HG03565 (cell line): ENCODE measurements around the gene CTNNA3.

ENCODE experiments used
- ATAC-seq: cut with Tn5 transposase; IDR thresholded peaks from one replicate; pipeline ENCODE4 v1.9.1; 2021; ENCODE audit warnings: mild to moderate bottlenecking, moderate library complexity; ENCODE audit not compliant: unreplicated experiment

The CTNNA3 gene

DNA sequence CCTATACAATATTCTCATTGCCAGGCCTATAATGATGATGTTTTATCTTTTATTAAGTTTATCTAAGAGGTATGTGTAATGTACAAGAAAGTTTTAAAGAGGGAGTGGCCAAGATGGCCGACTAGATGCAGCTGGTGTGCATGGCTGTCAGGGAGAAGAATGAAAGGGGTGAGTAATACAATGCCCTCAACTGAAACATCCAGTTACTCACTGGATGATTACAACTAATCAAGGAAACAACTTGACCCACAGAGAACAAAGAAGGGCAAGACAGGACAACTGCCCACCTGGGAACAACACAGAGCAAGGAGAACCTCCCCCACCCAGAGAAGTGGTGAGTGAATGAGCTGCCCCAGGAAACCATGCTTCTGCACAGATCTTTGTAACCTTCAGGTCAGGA, 1650.1 kb downstream of the CTNNA3 start:
- ATAC-seq = no peak

DNA sequence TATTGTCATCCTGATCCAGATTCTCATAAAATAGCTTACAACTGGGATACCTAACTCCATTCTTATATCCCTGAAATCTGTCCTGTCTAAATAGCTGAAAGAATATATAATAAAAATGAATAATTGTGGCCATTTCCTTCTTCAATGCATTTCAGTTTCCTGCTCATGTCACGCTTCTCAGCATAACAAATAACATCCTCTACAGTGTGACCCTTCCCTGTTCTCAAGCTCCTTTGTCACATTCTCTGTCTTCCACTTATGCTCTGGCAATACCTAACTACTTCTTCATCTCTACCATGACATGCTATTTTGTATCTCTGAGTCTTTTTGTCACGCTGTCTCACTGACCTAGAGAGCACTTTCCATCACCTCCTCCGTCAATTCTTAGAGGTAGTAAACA, 1654.2 kb downstream of the CTNNA3 start:
- no peak for ATAC-seq

DNA sequence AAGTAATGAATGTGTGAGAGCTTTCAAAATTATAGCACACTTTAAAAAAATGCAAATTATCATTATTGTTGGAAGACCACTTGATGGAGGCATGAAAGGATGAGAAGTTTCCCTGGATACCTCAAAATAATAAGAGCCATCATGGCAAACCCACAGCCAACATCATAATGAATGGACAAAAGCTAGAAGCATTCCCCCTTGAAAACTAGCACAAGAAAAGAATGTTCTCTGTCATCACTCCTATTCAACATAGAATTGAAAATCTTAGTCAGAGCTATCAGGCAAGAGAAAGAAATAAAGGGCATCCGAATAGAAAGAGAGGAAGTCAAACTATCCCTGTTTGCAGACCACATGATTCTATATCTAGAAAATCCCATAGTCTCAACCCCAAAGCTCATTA, 1657.4 kb downstream of the CTNNA3 start:
- no peak for ATAC-seq

DNA sequence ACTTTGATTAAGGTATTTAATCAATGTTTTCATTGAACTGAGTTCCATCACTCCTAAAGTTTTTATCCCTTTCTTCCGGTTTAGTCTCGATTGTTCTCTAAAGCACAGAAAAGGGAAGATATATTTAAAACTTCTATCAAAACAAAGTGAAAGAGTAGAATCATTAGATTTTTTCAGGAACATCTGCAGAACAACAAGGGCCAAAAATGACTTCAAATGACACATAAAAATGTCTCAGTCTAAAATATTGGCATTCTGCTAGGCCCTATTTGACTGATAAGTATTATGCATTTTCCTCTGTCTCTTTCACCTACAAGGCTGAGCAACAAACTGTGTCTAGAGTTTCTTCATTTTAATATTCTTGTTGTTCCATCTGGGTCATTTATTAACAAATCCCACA, 1669.7 kb downstream of the CTNNA3 start:
- ATAC-seq = no peak

DNA sequence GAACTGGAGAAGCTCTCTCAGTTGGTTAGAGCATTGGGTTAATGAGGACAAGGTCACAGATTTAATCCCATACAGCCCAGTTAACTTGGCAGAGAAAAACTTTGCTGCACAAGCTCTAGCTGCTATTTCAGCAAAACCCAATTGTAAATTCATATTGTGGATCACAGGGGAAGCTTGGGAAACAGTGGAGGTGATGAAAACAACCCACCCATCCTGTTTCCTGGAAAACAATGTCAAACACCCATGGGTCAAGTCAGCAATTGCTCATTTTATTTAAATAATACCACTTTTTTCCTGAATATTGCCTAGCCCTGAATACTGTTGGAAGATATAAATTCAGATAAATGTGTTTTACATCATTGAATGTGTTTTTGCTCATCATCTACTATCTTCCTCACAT, 1670.8 kb downstream of the CTNNA3 start:
- ATAC-seq = no peak

DNA sequence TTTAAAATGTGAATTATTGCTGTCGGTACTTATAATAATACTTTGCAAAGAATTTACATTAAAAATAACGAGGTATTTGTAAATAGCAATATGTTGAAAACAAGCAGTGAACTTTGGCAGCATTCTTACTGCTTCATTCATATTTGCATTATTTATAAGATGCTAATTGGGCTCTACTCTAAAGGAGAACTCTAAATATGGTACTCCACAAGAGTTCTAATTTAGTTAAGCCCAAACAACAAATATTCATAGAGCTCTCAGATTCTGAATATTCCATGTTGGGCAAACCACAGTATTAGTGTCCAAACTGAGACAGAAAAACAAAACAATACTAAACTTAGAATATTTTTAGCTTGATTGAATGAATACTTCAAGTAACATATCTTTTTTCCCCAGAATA, 1674.6 kb downstream of the CTNNA3 start:
- ATAC-seq = no peak

DNA sequence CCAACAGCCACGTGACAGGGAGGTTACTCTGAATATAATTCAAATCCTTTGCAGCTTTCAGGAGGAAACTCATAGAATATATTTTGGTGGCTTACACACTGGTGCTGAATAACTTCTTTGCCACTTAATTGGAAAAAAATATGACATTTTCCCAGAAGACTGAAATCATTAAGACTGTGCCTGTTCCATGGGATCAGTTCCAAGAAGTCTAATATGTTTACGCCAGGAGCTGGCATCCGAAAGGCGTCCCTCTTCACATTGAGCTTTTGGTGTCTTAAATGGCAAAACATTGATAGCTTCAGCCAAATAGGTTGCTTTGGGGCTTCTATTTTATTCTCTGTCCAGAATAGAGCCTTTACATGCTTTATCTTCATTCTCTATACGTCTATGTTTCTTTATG, 1687.8 kb downstream of the CTNNA3 start:
- ATAC-seq = no peak

DNA sequence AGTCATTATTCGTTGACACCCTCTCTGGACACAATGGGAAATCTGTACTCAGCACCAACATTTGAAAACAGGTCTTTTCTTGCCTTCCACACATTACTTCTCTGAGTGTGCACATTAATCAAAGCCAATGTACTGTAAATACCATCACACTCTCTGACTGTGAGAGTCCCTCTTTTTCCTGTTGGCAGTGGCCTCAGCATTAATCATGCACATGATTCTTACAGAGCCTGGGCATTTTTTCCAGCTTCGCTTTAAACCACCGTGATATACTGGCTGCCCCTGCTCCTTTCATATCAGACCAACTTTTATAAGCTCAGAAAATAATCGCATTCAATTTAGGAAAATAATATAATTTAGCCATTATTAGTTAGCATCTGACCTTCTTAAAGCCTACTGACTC, 1689.6 kb downstream of the CTNNA3 start:
- ATAC-seq = no peak

DNA sequence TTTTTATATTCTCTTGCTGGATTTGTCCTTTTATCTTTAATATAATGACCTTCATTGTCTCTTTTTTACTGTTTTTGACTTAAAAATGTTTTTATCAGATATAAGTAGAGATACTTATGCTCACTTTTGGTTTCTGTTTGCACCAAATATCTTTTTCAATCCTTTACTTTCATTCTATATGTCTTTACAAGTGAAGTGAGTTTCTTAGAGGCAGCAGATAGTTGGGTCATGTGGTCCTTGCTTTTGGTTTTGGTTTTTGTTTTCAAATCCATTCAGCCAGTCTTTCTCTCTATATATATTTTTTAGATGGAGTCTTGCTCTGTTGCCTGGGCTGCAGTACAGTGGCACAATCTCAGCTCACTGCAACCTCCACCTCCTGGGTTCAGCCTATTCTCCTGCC, 1702.5 kb downstream of the CTNNA3 start:
- ATAC-seq = no peak

DNA sequence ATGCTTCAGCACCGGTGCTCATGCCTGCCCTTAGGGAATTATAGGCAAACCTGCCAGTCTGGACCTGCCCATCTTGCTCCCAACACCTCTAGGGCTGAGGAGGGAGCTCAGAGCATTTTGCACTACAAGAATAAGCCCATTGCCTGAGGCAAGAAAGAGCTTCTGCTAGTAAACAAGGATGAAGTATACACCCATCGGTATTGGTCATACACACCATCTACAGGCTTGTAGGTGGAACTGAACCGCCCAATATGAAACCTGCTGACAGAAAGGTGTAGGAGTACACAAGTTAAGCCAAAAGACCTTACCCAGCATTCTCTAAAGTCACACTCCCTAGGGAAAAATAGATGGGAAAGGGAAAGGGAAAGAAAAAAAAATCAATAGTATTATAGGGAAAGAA, 1727.1 kb downstream of the CTNNA3 start:
- no peak for ATAC-seq

DNA sequence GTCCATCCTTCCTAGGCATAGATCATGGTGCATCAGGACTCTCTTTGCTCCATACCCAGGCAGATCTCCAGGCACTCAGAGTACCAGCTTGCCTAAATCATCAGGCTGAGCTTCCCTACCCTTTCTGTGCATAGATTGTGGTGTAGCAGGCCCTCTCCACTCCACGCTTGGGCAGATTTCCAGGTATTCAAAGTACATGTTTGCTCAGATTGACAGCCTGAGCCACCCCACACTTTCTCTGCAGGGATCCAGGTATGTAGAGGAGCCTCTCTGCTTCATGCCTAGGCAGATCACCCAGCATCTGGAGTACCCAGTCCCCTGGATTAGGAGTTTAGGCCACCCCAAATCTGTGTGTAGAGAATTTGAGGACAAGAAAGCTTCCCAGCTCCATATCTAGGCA, 1727.6 kb downstream of the CTNNA3 start:
- ATAC-seq = no peak

DNA sequence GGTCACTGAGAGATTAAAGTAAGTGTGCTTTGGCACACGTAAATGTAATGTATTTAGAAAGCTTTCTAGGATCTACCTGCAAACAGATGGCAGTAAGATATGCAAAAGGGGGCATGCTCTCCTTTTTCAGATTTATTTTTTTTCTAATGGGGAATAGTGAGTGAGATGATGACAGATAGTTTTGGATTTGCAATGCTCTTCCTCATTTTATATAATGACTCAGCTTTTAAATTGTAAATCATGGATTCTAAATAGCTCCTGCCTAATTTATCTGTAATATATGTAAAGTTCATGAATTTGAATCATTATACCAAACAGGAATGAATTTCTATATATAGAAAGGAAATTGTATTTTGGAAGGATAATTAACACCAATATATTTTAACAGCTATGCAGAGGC, 1731.8 kb downstream of the CTNNA3 start:
- no peak for ATAC-seq

DNA sequence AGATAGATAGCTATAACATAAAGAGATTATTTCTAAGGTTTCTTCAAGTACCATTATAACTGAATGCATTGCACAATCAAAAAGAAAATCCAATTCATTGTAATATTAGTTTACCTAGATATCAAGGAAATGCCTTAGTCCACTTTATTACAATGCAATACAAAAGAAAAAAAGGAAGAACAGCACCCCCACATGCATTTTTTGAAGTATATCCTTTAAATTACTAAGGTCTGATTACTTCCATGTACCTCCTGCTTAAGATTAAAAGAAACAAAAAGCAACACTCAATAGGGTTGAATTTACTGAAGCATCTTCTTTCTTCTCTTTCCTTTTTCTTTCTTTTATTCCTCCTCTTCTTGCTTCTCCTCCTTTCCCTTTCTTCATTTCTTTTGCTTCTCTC, 1743.9 kb downstream of the CTNNA3 start:
- ATAC-seq = no peak

DNA sequence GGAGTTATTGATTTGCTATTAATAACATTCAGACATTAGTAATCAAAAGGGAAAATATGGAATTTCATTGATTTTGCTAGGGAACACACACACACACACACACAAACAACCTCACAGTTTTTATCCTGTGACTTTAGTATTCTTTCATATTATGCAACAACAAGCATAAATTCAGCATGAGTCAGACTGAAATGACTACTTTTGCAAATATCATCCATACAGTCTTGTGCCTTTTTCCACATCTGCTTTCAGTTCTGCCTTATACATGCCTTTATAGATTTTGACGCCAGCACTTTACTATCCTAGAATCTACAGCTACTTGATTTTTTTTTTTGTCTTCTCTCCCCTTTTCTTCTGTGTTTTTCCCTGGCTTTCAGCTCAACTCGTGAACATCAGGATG, 1745.9 kb downstream of the CTNNA3 start:
- ATAC-seq = no peak

DNA sequence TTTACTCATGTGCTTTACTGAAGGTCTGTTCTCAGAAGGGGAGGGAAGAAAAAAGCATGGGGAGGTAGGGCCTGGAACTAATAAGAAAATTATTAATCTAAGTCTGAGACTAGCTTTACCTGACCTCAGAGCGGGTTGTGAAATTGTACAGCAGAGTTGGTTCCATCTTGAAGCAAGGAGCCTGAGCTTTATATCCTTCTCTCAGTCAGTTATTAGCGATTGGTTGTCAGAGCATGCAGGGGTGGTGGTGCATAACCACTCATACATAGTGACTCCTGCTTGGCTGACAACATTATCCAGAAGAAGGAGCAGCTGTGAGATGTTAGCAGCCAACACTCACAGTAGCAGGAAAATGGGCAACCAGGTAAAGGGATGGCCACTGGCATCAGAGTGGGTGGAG, 1746.5 kb downstream of the CTNNA3 start:
- ATAC-seq = no peak

DNA sequence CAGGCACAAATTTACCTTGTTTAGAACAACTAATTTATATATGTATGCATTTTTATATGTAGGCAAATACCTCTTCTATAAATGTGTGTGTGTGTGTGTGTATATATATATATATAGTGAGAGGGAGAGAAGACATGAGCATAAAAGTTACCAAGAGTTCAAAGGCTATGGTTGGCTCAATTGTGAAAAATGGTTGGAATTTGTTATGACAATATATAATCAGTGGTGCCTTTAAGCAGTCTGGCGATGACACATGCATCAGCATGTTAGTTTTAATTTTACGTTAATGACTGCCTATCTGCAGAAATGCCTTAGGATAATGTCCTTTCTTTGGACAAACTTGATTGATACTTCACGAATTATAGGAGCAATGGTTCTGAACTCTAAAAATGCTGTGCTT, 1750.9 kb downstream of the CTNNA3 start:
- ATAC-seq = no peak

DNA sequence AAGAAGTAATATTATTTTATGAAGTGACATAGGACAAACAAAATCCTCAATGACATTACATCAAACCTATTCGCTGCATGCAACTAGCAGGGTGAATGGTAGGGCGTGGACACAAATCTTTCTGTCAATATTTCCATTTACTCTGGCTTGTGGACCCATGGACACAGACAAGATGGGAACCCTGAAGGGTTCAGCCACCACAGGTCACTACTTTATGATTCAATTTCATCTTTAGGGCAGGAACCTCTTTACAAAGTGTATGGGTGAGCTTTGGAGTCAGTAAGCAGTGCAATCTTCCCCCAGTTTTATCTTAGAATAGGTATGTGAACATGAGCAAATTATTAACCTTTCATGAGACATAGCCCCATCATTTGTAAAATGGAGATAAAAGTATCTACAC, 1752.5 kb downstream of the CTNNA3 start:
- ATAC-seq = no peak

DNA sequence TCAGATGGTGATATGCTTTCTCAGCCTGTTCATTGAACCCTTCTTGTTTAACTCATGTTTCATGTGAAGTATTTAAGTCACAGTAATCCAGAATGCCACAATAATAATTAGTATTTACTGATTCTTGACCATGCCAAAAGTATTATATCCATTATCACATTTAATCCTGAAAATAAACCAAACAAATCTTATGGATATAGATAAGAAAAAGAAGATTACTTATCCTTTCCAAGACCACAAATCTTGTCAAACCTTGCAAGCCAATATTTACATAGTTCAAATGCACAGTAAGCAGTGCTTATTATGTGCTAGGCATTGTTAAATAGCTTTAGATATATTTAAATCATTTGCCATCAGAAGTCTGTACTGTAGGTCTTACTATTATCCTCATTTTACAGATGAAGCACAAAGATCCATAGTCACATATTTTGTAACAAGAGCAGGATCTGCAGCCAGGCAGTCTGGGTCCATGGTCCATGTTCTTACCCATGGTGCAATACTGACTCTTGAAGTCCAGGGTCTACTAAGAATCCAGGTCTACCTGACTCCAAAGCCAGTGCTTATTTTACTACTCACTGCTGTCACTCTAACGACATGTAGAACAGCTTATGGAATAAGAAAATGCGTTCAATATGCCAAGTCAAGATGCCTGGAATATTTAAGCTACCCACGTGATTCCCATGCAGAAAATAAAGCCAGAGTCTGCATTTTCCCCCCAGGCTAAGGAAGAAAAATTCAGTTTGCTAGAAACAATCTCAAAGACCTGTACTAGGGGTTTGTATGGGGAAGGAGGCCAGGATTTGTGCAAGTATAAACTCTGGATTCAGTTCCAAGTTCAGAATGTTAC, 1755.0 kb downstream of the CTNNA3 start:
- ATAC-seq = no peak

DNA sequence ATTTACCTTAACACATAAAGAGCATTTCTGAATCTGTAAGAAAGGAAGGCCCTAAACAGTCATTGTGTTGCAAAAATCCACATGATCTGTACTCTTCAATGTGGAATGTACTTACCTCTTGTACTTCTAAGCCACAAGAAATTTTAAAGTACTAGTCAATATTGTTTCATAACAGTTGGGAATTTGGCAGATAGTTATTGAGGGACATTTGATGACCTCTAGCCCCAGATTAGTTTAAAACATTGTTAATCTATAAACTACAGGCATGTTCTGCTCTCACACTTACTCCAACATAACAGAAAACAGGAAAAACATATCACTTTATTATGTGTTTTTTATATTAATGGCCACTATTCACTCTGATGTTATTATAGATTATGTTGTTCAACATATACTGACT, 1755.9 kb downstream of the CTNNA3 start:
- ATAC-seq = no peak

DNA sequence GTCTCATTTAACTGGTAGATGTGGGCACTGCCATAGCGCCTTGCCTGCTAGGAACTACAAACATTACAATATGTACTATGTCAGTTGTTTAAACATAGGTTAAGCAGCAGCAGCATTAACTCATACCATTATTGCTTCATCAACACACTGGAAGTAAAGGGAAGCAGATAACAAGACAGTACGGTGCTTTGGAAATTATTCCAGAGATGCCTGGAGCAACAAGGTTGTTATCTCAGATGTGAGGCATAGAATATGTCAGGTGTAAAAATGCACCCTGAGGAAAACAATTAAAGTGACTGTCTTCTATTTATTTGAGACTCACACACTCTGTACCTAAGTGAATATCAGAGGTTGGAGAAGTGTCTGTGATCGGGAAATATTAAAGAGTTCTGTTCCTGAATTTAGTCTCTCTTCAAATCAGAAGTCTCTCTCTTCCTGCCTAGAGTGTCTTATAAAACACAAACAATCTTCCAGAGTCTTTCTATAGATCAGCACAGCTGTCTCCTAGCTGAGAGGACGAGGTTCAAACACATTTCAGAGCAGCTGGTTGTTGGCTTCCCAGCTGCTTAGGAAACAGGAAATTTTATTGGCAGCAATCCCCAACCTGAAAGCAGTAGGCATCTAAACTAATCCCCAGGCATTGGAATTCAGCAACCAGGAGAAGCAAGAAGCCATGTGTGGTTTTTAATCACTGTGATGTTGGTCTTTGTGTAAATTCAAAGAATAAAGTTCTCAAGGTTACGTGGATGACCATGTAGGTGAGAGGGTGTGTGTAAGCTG, 1764.5 kb downstream of the CTNNA3 start:
- ATAC-seq = no peak

DNA sequence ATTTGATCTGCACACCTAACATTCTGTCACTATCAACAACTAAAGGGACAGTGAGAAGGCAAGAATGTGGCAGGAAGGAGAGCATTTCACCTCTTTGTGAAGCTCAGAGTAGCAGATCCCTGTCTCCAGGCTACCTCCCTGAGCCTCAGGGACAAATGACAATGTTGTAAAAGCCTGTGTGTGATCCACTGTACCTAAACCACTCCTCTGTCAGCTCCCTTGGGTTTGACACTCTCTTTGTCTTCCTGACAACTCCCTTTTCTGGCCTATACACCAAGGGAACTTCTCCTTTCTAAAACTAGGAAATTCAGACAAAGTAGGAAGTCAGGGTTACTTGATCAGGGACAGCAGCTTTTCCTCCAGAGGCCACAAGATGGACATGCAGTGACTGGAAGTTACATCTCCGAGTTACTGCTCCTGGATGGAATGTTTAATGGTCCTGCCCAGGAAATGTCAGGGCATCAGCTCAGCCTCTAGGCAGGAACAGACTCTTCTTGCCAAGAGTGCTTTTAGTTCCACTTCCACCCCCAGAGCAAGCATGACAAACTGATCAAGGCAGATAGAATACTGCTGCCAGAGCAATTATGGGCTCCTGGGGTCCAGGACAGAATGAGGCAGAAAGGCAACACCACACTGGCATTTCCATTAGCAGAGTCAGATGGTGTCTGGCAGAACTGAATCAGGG, 1784.7 kb downstream of the CTNNA3 start:
- no peak for ATAC-seq

DNA sequence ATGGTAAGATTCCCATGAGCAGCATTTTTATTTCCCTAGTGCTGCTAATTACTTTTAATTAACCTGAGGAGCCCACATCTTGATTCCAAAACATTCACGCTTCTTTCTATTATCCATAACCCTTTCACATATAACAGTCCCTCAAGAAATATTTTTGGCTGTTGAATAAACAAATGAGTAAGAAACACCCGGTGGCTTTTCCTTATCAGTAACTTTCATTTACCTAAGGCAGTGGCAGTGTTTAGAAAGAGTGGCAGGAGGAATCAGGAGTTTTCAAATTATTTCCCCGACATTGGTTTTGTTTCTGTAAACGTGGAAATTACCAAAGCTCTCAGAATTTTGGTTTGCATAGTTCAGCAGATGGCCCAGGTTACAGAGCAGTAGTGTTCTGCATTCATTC, 1785.8 kb downstream of the CTNNA3 start:
- ATAC-seq = no peak
